Pancreas (tissue), 10 donors: ENCODE results near the gene TET2. TPM values are rescaled to one million over a fixed set of nuclear protein-coding genes. Genes with fewer than 3 reads are reported as not detected.

Experiments
- ATAC-seq, 4 donors: fragments of 200-7000 bp; cut with Tn5 transposase; one replicate each; pipeline versions ENCODE4 v1.8.0 to v1.9.1; 2020; ENCODE audit warnings: mild to moderate bottlenecking in 4 of 4, moderate library complexity in 4 of 4
- DNase-seq, 6 donors: peaks; one replicate each; pipeline ENCODE4 v3.0.0-alpha.2; 2020
- FAIRE-seq: peaks from 2 replicates; lab custom pipeline; 2012; peaks lifted over from hg19 to GRCh38; lab: Jason Lieb, UNC
- H3K27ac ChIP-seq, 4 donors: fragments of 200-600 bp; sonication (generic); 1 replicate in 3 of 4; 2 replicates in 1 of 4; pipeline versions ENCODE4 v1.5.0 to v1.8.0; 2020
- H3K27me3 ChIP-seq, 4 donors: fragments of 200-600 bp; one replicate each; pipeline ENCODE4 v1.8.0; 2021
- H3K36me3 ChIP-seq, 3 donors: fragments of 200-600 bp; sonication (generic) in 1 of 3; one replicate each; pipeline versions ENCODE4 v1.5.0 to v1.8.0; 2020 to 2021
- H3K4me1 ChIP-seq, 3 donors: fragments of 200-600 bp; one replicate each; pipeline ENCODE4 v1.8.0; 2021
- H3K4me3 ChIP-seq, 4 donors: fragments of 200-600 bp; sonication (generic) in 2 of 4; one replicate each; pipeline versions ENCODE4 v1.5.0 to v1.8.0; 2020 to 2021
- H3K9me3 ChIP-seq, 4 donors: fragments of 200-600 bp; one replicate each; pipeline ENCODE4 v1.8.0; 2021
- WGBS, 2 donors: extraction: QIAGEN DNeasy Blood & Tissue Kit; methylation state at CpG; one replicate each; pipeline ENCODE4 v1.1.7; 2013; 5-methylcytosine and 5-hydroxymethylcytosine counted together
- intact Hi-C, 3 donors: fragments of 100-400 bp; cut with DNase I; formaldehyde crosslinking; loops; one replicate each; pipeline versions ENCODE4 v1.11.1 to v1.14.2; 2022
- polyA plus RNA-seq, 2 donors: library from polyadenylated mRNA; stranded (reverse); fragments of 200-250 nt; gene quantifications; one replicate each; pipeline ENCODE4 v1.2.3, GENCODE V29; 2013
- total RNA-seq, 6 donors: library from RNA; stranded (reverse); fragmentation: NEBNext Ultra II Directional in 4 of 6; extraction: Animal tissue kit (Norgen Biotek cat#: 25700) in 4 of 6; gene quantifications; one replicate each; pipeline versions ENCODE4 v1.2.1 to v1.2.4, GENCODE V29; 2021 to 2023
- TF ChIP-seq, protein P1 (sequence below), 4 donors: fragments of 200-600 bp; sonication (generic) in 3 of 4; IDR thresholded peaks; one replicate each; pipeline versions ENCODE4 v1.5.0 to v1.8.0; 2021; ENCODE audit warnings: antibody characterized with exemption in 4 of 4
- donor health status: healthy with polysubstance abuse.
- donor health status: DM: no; HTN: no; CAD: no; lungs with moderate emphysema.
- donor health status: DM: no; HTN: no; CAD: no.
- donor health status: control.
- donor health status: control.
- donor health status: Bipolar disorder and iron deficiency.
- donor health status: DM: yes; HTN: yes; CAD: no.
- donor health status: DM: no; HTN: no; CAD: no.
- donor health status: DM: no; HTN: no; CAD: no.
- donor health status: DM: yes; HTN: yes; CAD: no.

TET2 gene
- total and polyA plus RNA-seq, 8 donors, result 2.5 to 16.5 (median 7.4) TPM

DNA sequence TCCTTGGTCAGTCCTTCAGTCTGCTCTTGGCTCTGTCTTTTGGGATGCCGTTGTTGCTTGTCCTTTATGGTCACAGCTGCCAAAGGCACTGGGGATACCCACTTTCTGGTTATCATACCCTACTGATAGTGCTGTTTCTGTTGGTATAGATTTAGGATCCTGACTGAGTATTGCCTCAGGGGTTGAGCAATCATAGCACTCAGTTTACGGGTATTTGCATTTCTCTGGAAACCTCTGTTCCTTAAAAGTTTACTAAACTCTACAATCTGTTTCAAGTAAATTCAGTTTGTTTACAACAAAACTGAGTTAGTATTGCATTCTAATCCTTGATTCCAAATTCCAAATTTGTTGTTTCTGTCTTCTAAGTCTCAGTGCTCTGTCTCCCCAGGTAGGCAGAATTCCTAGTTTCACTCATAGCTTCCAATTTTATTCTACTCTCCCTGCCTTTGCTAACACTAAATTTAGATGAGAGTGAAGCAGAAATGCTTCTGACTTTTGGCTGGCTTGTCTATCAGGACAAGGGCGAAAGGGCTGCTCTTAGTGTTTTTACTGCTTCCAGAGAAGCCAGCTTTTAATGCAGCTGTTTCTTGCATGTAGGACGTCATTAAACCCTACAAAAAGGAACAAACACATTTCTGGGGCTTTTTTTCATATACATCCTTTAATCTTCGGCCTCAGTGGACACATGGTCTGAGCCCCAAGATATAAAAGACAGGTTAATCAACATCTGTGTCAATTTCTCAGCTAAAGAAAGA lies 17.2 kb upstream of the TET2 start:
- H3K27ac ChIP-seq, result no peak overlapping the region
- no peaks in the 10 kb centered on the region for H3K27me3 ChIP-seq
- no peak for ATAC-seq
- no peak for FAIRE-seq
- DNase-seq, result no peak
- no peak overlapping the region for H3K4me3 ChIP-seq
- intact Hi-C loops, result no loop called here
- TF ChIP-seq, protein P1, sequence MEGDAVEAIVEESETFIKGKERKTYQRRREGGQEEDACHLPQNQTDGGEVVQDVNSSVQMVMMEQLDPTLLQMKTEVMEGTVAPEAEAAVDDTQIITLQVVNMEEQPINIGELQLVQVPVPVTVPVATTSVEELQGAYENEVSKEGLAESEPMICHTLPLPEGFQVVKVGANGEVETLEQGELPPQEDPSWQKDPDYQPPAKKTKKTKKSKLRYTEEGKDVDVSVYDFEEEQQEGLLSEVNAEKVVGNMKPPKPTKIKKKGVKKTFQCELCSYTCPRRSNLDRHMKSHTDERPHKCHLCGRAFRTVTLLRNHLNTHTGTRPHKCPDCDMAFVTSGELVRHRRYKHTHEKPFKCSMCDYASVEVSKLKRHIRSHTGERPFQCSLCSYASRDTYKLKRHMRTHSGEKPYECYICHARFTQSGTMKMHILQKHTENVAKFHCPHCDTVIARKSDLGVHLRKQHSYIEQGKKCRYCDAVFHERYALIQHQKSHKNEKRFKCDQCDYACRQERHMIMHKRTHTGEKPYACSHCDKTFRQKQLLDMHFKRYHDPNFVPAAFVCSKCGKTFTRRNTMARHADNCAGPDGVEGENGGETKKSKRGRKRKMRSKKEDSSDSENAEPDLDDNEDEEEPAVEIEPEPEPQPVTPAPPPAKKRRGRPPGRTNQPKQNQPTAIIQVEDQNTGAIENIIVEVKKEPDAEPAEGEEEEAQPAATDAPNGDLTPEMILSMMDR (IDR thresholded peaks at IDR 0.05), result no peak
- H3K9me3 ChIP-seq, result no peaks in the 10 kb centered on the region
- WGBS, 2 donors, result 75 to 84% methylated on average over 5 of the region's 5 CpGs
- H3K36me3 ChIP-seq, result no peaks in the 10 kb centered on the region
- no peaks in the 10 kb centered on the region for H3K4me1 ChIP-seq

DNA sequence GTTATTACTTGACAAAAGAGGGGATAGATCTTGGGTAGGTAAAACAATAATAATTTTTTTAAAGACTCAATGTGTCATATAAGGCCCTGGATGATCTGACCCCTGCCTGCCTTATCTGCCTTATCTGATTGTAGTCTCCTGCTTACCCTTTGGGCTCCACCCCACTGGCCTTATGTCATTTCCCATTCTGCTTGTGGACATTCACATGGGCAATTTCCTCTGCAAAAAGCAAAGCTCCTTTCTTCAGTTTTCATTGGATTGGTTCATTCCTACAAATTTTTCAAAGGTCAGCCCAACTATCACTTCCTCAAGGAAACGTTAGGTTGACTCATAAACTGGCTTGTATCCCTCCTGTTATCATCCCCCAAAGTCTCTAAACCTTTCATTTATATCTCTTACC lies 15.7 kb upstream of the TET2 start:
- ATAC-seq (no peak), DNase-seq (no peak), FAIRE-seq (no peak)
- H3K4me3 ChIP-seq, result no peak overlapping the region
- H3K4me1 ChIP-seq, result no peaks in the 10 kb centered on the region
- H3K9me3 ChIP-seq, result no peaks in the 10 kb centered on the region
- H3K36me3 ChIP-seq, result no peaks in the 10 kb centered on the region
- TF ChIP-seq, protein P1 (IDR thresholded peaks at IDR 0.05), result no peak
- no peaks in the 10 kb centered on the region for H3K27me3 ChIP-seq
- 53 to 70% methylated on average over 1 of the region's 1 CpG for WGBS, 2 donors
- intact Hi-C loops, result no loop called here
- H3K27ac ChIP-seq, result no peak overlapping the region

DNA sequence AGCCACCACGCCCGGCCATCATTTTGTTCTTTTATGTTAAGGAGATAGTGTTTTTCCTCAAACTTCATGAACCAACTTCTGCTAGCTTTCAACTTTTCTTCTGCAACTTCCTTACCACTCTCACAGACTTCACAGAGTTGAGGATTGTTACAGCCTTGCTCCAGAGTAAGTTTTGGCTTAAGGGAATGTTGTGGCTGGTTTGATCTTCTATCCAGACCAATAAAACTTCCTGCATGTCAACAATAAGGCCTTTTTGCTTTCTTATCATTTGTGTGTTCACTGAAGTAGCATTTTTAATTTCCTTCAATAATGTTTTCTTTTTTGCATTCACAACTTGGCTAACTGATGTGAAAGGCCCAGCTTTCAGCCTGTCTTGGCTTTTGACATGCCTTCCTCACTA lies 12.7 kb upstream of the TET2 start:
- intact Hi-C loops, result no loop called here
- FAIRE-seq, result no peak
- no peak for ATAC-seq

DNA sequence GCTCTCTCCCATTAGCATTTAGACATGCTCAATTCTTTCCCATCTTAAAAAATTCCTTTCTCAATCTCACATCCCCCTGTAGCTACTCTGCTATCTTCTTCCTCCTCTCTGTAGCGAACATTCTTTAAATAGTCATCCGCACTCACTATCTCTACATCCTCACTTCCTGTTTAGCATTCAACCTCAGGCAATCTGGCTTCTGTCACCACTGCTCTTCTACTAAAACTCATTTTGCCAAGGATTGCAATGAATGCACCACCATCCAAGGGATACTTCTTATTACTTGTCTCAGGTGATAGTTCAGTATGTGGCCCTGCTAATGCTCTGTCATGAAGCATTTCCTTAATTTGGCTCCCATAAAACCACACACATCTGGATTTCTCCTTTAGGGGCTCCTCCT lies 10.9 kb upstream of the TET2 start:
- WGBS, 2 donors, result 74 to 82% methylated on average over 2 of the region's 2 CpGs
- Histone ChIP-seq H3K36me3 (no peaks in the 10 kb centered on the region), H3K27me3 (no peaks in the 10 kb centered on the region), H3K4me3 (no peak overlapping the region), H3K27ac (no peak overlapping the region), H3K9me3 (no peaks in the 10 kb centered on the region), H3K4me1 (no peaks in the 10 kb centered on the region)
- no peak for DNase-seq
- no peak for ATAC-seq
- intact Hi-C loops, result no loop called here
- TF ChIP-seq, protein P1 (IDR thresholded peaks at IDR 0.05), result no peak
- FAIRE-seq, result no peak

More for the DNA sequence above, 12.7 kb upstream of the TET2 start:
- Histone ChIP-seq H3K27ac (no peak overlapping the region), H3K27me3 (no peaks in the 10 kb centered on the region), H3K4me3 (no peak overlapping the region), H3K36me3 (no peaks in the 10 kb centered on the region), H3K9me3 (no peaks in the 10 kb centered on the region), H3K4me1 (no peaks in the 10 kb centered on the region)
- TF ChIP-seq, protein P1 (IDR thresholded peaks at IDR 0.05), result no peak
- no peak for DNase-seq
- 80 to 90% methylated on average over 2 of the region's 2 CpGs for WGBS, 2 donors

DNA sequence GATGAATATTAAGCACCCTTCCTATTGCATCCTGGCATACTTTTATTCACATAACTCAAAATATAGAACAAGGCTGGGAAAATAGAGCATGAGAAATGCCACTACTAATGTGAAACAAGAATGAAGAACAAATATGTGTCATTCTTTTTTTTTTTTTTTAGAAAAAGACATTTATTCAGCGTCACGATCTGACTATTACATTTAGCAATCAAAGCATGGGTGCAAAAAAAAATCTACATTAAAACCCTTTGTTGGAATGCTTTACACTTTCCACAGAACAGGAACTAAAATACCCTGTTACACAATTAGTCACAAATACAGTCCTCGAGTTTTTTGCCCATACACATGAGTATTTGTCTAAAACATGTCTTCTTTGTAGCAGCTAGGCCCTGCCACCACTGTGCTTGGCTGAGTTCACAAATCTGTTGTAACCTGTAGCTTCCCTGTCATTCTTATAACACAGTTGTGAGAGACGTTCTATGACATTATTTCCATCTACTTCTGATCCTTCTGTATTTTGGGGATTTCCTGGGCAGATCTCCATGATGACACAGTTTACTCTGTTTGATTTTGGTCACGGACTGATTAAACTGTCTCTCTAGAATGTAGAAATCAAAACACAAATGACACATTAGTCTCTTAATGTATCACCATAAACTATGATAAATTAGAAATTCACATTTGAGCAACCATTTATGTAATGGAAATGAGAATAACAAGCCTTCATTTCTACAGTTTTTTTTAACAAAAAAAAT lies 9.4 kb upstream of the TET2 start:
- TF ChIP-seq, protein P1 (IDR thresholded peaks at IDR 0.05), result no peak
- no peaks in the 10 kb centered on the region for H3K4me1 ChIP-seq
- FAIRE-seq (no peak), ATAC-seq (no peak), DNase-seq (no peak)
- H3K27me3 ChIP-seq, result no peaks in the 10 kb centered on the region
- no peaks in the 10 kb centered on the region for H3K9me3 ChIP-seq
- H3K36me3 ChIP-seq, result no peaks in the 10 kb centered on the region
- 50 to 62% methylated on average over 5 of the region's 5 CpGs for WGBS, 2 donors
- no peak overlapping the region for H3K27ac ChIP-seq
- no peak overlapping the region for H3K4me3 ChIP-seq
- intact Hi-C loops, result no loop called here
